HL-60 (cell line): ENCODE measurements around the gene FPGS.

Experiments
- CTCF ChIP-seq: IDR thresholded peaks from one replicate; pipeline ENCODE4 v1.5.1; 2011; ENCODE audit warnings: low read length, control low read depth, inconsistent platforms; ENCODE audit not compliant: insufficient read depth
- POLR2AphosphoS5 ChIP-seq: IDR thresholded peaks from 2 replicates; pipeline ENCODE4 v1.6.1; 2012; ENCODE audit warnings: low read depth
- TF ChIP-seq, protein P1 (sequence below): IDR thresholded peaks from 2 replicates; pipeline ENCODE4 v1.6.1; 2012; ENCODE audit warnings: low read depth; ENCODE audit not compliant: insufficient replicate concordance

- TF ChIP-seq CTCF, result no peak
- TF ChIP-seq, protein P1, sequence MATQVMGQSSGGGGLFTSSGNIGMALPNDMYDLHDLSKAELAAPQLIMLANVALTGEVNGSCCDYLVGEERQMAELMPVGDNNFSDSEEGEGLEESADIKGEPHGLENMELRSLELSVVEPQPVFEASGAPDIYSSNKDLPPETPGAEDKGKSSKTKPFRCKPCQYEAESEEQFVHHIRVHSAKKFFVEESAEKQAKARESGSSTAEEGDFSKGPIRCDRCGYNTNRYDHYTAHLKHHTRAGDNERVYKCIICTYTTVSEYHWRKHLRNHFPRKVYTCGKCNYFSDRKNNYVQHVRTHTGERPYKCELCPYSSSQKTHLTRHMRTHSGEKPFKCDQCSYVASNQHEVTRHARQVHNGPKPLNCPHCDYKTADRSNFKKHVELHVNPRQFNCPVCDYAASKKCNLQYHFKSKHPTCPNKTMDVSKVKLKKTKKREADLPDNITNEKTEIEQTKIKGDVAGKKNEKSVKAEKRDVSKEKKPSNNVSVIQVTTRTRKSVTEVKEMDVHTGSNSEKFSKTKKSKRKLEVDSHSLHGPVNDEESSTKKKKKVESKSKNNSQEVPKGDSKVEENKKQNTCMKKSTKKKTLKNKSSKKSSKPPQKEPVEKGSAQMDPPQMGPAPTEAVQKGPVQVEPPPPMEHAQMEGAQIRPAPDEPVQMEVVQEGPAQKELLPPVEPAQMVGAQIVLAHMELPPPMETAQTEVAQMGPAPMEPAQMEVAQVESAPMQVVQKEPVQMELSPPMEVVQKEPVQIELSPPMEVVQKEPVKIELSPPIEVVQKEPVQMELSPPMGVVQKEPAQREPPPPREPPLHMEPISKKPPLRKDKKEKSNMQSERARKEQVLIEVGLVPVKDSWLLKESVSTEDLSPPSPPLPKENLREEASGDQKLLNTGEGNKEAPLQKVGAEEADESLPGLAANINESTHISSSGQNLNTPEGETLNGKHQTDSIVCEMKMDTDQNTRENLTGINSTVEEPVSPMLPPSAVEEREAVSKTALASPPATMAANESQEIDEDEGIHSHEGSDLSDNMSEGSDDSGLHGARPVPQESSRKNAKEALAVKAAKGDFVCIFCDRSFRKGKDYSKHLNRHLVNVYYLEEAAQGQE, result no peak
- TF ChIP-seq POLR2AphosphoS5, result no peak
Observed at GRCh38 chr9:127847833-127848755, 45.4 kb downstream of the FPGS start.
